HG03280 (cell line): Measurements from ENCODE around the gene AAMDC.

Source experiments
- ATAC-seq: cut with Tn5 transposase; IDR thresholded peaks from one replicate; pipeline ENCODE4 v1.9.1; 2021; ENCODE audit warnings: mild to moderate bottlenecking, moderate library complexity; ENCODE audit not compliant: unreplicated experiment

Gene AAMDC

DNA sequence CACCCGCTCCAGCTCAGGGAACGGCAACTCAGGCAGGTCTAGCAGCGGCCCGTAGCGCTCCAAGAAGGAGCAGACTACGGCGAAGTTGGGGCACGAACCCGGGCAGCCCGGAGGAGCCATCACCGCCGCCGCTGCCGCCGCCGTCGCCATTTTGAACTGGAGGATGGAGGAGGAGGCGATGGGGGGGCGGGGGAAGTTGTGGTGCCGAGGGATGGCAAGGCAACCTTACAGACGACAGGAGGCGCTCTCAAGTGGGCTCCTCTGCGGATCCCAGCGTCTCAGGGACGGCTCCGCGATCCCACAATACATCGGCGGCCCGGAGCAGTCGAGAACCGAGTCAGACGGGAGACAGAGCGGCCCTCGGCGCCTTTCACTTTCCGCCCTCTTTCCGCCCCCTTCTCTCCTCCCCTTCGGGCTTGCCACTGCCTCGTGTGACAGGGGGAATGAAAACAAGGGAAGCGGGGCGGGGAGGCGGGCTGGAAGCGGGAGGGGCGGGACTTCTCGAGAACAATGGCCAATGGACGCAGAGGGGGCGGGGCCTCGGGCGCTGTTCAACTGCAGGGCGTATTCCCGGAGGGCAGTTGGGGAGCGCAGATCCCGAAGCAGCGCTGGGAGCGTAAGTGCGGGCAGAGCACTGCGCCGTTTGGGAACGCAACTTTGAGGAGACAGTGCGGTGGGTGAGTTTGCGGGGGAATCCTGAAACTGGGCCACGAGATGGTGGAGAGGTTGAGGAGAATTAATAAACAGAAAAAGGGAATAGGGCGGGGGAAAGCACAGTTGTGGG, at the start of gene AAMDC, which contains the start of gene RSF1:
Gene AAMDC (plus strand): TSS at position 580 of the 784 bp plus-strand sequence. CDS start 21,353 bp downstream, outside the sequence.
Gene RSF1 (minus strand): TSS at position 158 of the 784 bp plus-strand sequence. CDS start 8 bp downstream, at position 150.
- ATAC-seq, result peak; percentile 88

DNA sequence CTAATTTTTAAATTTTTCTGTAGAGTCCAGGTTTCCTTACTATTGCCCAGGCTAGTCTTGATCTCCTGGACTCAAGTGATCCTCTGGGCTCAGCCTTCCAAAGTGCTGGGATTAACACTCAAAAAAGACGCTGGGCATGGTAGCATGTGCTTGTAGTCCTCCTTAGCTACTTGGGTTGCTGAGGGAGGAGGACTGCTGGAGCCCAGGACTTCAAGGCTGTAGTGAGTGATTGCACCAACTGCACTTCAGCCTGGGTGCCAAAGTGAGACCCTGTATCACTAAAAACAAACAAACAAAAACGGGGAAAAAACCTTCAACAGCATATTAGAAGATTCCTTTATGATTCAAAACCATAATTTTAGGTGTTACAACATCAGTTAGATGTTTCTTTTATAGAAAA, 45.0 kb upstream of the AAMDC start:
- no peak for ATAC-seq

DNA sequence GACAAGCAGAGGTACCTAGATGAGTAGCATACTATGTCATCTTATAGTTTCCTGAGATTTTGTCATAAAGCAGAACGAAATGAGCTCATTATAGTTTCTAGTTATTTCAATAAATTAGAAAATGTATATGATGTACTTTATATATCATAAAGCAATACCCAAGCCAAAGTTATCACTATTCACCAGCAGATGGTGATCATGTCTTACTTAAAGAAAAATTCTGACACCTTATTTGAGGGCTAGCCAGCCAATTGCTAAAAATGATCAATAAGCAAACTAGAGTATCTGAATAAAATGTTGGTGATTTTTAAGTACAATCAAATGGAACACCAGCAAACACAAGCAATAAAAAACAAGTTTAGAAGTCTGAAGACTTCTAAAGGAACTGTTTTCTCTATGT, 44.5 kb upstream of the AAMDC start:
- no peak for ATAC-seq

DNA sequence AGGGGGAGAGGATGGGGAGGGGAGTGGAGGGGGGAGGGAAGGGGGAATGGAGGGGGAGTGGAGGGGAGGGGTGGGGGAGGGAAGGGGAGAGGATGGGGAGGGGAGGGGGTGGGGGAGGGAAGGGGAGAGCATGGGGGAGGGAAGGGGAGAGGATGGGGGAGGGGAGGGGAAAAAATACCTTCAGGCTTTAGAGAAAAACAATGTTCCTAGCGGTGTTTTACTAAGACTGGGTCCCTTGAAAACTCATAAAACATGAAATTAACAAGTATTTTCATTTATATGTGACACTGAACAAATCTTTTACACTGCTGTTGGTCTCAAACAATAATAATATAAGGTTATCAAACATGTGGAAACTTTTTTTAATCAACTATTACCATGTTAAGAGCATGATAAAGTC, 42.8 kb upstream of the AAMDC start:
- no peak for ATAC-seq

DNA sequence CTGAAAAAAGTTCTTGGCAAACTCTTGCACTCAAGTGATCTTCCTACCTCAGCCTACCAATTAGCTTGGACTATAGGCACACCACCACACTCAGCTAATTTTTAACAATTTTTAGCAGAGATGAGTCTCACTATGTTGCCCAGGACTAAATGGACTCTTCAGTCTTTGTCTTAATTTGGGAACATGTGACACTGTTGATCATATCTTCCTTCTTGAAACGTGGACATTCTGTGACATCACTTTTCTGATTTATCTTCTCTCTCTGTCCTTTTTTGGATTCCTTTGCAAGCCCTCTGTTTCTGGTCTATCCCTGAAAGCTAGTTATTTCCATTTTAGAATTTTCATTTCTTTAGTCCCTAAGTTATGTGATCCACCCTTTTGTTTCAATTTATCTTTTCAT, 42.4 kb upstream of the AAMDC start:
- ATAC-seq, result no peak

DNA sequence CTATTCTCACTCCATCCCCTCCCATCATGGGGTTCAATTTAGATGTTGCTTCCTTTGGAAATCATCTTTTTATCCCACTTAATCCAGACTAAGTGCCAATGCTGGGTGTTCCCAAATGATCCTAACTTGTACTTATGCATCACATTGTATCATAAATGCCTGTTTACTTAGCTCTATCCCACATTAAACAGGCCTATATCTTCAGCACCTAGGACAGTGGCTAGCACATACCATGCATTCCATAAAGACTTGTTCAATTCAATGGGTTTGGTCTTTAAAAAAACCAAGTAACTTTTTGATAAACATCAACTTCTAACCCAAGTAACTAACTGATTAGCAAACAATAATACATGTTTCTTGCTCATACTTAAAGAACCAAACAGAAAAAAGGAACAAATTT, 41.0 kb upstream of the AAMDC start:
- ATAC-seq, result no peak

DNA sequence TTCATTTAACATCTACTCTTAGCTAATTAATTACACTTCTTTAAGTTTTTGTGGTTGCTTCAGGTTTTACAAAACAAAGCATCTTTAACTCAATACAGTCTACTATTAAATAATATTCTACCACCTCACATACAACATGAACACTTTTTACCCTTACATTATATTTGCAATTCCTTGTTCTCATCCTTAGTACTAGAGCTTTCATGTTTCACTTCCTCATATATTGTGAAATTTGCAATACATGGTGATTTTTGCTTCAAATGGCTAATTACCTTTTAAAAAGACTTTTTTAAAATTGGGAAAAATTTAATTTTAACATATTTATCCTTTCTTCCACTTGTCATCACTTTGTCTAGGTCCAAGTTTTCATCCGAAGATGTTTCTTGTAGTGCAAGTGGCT, 37.9 kb upstream of the AAMDC start:
- no peak for ATAC-seq

DNA sequence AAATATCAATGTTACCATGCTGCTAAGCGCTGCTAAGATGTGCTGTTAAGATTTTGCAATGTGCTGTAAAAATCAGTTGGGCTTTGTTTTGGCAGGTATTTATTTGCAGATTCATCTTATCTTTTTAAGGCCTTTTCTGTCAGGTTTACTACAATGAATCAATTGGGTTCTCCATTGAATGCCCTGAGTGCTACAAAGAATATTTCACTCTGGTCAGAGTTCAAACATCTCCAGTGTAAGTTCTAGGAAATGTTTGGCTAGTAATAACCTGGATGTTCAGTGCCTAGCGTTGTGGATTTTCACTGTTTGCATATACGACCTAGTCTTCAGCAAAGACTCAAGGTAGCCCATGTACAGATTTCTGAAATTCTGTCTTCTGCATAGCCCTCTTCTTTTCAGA, 36.4 kb upstream of the AAMDC start:
- no peak for ATAC-seq

DNA sequence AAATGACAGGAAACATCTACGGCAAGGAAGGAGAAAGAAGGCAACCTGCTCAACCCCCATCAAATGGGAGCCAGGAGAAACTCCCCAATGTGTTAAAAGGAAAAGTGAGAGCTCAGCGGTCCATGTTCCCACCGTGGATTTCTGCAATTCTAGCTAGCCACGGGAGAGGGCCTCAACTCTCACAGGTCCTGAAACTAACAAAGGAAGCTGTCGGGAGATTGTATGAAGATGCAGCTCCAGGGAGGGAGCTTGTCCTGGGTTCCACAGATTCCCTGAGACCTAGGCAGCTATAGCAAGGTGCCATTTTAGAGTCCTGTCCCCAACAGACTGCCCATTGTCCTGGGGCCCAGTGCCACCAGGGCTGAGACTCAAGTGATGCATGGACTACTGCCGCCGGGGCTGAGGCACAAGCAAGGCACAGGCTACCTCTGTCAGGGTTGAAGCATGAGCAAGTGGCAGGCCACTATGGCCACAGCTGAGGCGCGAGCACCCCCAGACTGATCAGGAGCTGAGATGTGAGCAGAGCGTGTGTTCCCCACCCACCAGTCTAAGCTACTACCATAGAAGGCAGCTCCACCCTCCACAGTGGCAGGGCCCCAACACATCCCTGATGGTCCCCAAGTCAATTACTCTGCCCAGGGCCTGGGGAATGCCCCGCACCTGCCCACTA, 31.7 kb upstream of the AAMDC start:
- ATAC-seq, result no peak

DNA sequence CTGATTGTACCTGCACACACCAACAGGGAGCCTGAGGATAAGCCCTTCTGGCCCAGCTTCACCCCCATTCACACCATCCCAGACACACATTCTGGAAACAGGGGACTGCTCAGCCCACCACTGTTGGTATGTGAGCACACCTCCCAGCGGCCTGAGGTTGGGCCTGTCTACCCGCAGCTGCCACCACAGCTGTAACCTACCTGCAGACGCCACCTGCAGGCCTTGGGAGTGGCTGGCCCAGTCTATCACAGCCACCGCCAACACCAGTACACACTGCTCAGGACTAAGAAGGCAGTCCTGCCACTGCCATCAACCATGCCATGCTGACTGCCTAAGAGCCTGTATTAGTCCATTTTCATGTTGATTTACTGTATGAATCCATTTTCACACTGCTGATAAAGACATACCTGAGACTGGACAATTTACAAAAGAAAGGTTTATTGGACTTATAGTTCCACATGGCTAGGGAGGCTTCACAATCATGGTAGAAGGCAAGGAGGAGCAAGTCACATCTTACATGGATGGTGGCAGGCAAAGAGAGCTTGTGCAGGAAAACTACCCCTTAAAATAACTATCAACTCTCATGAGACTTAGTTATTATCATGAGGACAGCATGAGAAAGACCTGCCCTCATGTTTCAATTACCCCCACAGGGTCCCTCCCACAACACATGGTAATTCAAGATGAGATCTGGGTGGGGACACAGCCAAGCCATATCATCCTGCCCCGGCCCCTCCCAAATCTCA, 31.0 kb upstream of the AAMDC start:
- ATAC-seq, result no peak

DNA sequence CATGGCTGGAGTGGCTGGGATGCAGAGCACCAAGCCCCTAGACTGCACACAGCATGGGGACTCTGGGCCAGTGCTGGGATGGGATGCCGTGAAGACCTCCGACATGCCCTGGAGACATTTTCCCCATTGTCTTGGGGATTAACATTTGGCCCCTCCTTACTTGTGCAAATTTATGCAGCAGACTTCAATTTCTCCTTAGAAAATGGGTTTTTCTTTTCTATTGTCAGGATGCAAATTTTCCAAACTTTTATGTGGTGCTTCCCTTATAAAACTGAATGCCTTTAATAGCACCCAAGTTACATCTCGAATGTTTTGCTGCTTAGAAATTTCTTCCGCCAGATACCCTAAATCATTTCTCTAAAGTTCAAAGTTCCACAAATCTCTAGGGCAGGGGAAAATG, 29.6 kb upstream of the AAMDC start:
- ATAC-seq, result no peak

DNA sequence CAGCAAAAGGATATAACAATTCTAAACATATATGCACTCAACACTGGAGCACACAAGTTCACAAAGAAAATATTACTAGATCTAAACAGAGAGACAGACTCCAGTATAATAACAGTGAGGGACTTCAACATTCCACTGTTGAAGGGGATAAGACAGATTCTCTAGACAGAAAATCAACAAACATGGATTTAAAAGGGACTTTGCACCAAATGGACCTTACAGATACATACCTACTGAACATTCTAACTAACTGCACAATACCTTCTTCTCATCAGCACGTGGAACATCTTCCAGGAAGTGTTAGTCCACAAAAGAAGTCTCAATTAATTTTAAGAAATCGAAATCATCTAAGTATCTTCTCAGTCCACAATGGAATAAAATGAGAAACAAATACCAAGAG, 27.0 kb upstream of the AAMDC start:
- no peak for ATAC-seq

DNA sequence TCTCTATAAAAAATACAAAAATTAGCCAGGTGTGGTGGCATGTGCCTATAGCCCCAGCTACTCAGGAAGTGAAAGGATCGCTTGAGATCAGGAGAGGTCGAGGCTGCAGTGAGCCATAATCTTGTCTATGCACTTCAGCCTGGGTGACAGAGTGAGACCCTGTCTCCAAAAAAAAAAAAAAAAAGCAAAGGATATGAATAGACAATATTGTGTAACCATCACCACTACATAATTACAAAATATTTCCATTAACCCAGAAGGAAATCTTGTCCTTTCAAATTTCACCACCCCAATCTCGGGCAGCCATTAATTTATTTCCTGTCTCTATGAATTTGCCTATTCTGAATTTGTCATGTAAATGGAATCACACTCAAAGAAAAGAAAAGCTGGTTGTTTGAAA, 21.6 kb upstream of the AAMDC start:
- ATAC-seq, result no peak

DNA sequence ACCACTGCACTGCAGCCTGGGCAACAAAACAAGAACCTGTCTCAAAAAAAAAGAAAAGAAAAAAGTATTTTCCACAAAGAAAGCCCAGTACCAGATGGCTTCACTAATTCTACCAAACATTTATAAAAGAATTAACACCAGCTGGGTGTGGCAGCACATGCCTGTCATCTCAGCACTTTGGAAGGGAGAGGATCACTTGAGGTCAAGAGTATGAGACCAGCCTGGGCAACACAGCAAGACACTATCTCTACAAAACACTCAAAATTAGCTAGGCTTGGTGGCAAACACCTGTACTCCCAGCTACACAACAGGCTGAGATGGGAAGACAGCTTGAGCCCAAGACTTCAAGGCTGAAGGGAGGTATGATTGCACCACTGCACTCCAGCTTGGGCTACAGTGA, 20.5 kb upstream of the AAMDC start:
- ATAC-seq, result no peak

DNA sequence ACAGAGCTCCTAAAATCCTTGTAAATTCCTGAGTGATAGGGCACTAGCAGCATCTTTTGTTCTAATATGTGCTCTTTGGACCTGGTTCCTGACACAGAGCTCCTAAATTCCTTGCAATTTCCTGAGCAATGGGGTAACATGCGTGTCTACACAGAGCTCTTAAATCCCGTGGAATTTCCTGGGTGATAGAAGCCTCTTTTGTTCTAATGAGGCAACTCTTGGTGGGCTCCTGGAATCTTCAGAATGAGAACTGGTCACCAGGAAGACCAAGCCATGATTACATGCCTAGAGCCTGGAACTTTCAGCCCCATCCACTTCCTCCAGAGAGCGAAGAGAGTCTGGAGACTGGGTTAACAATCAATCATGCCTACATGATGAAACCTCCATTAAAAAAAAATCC, 19.5 kb upstream of the AAMDC start:
- no peak for ATAC-seq

DNA sequence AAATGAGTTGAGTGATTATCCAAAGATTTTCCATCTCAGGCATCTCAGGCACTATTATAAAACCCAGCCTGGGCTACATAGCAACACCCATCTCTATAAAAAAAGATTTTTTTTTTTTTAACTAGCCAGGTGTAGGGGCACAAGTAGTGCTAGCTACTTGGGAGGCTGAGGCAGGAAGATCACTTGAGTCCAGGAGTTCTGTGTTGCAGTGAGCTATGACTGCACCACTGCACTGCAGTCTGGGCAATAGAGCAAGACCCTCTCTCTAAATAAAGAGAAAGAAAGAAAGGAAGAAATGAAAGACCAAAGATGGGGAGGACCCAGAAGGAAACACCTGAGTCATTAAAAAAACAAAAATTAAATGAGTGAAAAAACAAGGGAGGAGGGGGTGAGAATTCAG, 14.5 kb upstream of the AAMDC start:
- ATAC-seq, result no peak

DNA sequence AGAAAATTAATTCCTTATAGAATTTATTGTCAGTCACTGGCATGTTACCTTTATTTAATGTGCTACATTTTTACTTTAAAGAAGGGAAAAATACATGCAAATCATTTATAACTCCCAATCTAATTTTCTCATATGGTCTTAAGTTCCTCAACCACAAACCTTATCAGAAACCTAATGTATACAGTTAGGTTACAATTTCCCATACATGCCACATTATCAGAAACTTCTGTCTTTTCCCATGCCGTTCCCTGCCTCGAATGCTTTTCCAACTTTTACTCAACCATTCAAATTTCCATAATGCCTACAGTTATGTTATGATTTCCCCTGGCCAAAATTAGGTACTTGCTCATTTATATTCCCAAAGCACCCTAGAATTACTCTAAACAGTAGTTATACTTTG, 14.0 kb upstream of the AAMDC start:
- ATAC-seq, result no peak

DNA sequence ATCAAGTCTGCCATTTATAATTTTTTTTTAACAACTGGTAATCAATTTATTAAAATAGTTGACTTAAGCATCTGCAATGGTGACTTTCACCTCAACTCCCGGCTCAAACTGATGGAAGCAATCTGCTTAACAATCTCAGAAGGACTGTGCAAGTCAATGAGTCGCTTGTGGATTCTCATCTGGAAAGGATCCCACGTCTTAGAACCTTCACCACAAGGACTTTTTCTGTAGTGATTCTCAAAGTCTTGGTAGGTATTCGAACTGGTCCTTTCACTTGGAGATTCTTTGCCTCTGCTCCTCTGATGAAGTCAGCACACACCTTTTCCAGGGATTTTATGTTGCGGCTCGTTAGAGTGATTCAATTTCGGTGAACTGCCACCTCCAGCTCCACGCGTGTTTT, 7.7 kb upstream of the AAMDC start:
- ATAC-seq, result no peak

DNA sequence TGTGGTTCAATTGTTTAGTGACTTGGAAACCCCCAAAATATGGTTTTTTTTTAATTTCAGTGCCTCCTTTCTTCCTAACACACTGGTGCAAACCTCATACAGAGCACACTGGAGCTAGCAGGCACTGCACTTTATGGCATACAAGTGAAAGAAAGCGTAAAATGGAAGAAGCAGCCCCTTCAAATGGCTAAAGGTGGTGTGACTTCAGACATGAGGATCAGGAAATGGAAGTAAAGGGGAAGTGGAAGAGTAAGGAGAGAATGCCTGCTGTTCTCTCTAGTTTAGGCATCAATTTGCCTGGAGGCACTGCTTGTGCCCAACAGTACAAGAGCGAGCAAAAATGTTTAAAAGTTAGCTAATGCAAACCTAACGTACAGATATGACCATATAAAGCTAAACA, 6.1 kb upstream of the AAMDC start:
- ATAC-seq, result no peak

DNA sequence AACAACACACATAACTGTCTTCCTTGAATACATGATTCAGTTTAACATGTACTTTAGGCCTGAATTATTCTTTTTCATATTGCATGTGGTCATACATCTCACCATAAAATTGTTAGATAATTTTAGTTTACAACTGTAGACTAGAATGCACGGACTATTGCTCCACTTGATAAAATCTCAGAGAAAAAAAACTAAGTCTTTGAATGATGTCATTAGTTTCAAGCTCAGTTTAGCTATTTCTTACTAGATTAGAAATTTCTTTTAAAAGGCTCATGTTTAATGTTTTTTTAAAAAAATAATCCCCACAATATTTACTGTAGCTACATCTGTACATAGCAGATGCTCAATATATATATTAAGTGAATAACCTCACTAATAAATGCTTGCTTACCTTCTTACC, 5.5 kb upstream of the AAMDC start:
- no peak for ATAC-seq

DNA sequence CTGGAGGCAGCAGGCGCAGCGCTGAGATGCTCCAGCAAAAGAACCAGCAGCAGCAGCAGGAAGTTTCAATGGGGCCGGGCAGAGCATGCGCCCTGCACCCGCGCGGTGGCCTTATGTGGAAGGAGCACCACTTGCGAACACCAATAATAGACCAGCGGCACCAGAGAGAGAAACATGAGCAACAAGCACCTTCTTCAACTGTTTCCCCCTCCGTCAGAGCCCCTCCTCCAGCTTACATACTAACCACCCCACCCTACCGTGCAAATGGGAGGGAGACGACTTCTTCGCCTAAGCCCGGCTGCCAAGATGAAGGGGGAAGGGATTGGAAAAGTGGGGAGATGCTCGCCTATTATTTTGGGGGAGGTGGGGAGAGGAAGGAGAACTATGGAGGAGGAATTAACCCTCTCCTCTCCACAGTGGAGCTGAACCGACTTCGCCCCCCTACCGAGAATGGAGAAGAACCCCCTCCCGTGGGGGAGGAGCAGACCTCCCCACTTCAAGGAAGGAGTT, 1.5 kb upstream of the AAMDC start:
- peak; percentile 43 for ATAC-seq
